Fibroblast of lung (primary cell): ENCODE results near the gene FHOD3.

Experiments
- CTCF ChIP-seq, 2 donors: IDR thresholded peaks in 1 of 2; conservative IDR thresholded peaks in 1 of 2; 1 replicate in 1 of 2; 2 replicates in 1 of 2; pipeline ENCODE4 v1.5.1; 2011 to 2012; ENCODE audit warnings: low read length in 2 of 2, control low read depth in 1 of 2, inconsistent platforms in 1 of 2, low read depth in 1 of 2, mild to moderate bottlenecking in 1 of 2
- EZH2 ChIP-seq: IDR thresholded peaks from 2 replicates; pipeline ENCODE4 v1.5.1; 2012; ENCODE audit warnings: low read length, control low read depth, mild to moderate bottlenecking; ENCODE audit errors: missing control alignments

- TF ChIP-seq CTCF (conservative IDR thresholded peaks at IDR 0.05 in 1 of 2, IDR thresholded peaks at IDR 0.05 in 1 of 2; ENCODE audit: low read depth in 1 of 2, low read length in 2 of 2), result no peak
- no peak for TF ChIP-seq EZH2
Measured at GRCh38 chr18:36772241-36772723, 474.8 kb downstream of the FHOD3 start.
